Stomach smooth muscle (tissue), 2 donors: ENCODE measurements around the gene RBM34.

ENCODE experiments used
- H3K27ac ChIP-seq: one replicate; pipeline ENCODE4 v1.7.0; 2013; ENCODE audit warnings: mild to moderate bottlenecking, low read length, inconsistent platforms
- H3K27me3 ChIP-seq, 2 donors: one replicate each; pipeline ENCODE4 v1.7.0; 2013; ENCODE audit warnings: low read length in 2 of 2; ENCODE audit not compliant: insufficient read depth in 2 of 2, control insufficient read depth in 1 of 2
- H3K36me3 ChIP-seq, 2 donors: one replicate each; pipeline ENCODE4 v1.7.0; 2013; ENCODE audit warnings: low read length in 2 of 2; ENCODE audit not compliant: control insufficient read depth in 2 of 2, insufficient read depth in 2 of 2
- H3K4me1 ChIP-seq: one replicate; pipeline ENCODE4 v1.7.0; 2013; ENCODE audit warnings: low read length; ENCODE audit not compliant: control insufficient read depth, insufficient read depth
- H3K4me3 ChIP-seq, 2 donors: one replicate each; pipeline ENCODE4 v1.7.0; 2013; ENCODE audit warnings: low read length in 2 of 2
- H3K9ac ChIP-seq, 2 donors: one replicate each; pipeline ENCODE4 v1.7.0; 2013; ENCODE audit warnings: low read length in 2 of 2, mild to moderate bottlenecking in 1 of 2
- H3K9me3 ChIP-seq, 2 donors: one replicate each; pipeline ENCODE4 v1.7.0; 2013; ENCODE audit warnings: low read length in 2 of 2; ENCODE audit not compliant: control insufficient read depth in 2 of 2
- donor health status: healthy.
- donor health status: Pancreatic carcinoma.

RBM34 gene

DNA sequence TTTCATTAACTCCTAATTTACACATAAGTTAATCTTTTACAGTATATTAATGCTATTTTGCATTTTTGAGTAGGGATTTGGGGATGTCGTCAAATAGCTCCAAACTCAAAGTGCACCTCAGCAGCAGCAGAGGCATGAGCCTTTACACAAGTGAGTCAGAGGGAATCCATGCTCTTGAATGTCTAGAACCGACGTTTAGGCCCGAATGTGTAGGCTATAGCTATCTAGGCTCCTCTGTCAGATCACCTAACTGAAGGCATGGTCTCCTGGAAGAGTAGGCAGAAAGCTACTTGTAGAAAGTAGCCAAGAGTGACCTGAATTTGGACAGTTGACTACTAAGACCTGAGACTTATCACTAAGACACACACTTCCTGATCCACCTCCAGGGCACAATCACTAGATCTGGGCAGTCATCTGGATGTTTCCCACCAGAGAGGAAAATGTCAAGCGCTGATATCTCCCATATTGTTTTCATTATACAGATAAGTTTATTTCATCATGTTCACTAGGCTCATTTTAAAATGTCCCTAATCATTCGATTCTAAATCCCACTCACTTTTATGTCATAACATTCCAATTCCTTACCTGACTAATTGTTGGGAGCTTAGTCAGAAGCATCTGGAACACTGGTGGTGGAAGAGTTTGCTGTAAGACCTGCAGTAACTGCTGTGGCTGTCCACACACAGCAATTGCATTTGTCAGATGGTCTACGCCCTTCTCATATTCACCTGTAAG is 47.7 kb downstream of the RBM34 start:
- Histone ChIP-seq H3K4me1 (no peaks in the 10 kb centered on the region), H3K27me3 (no peaks in the 10 kb centered on the region), H3K27ac (no peak overlapping the region), H3K36me3 (peaks cover 35 to 58% of the 10 kb centered on the region in 2 donors), H3K9ac (no peak overlapping the region), H3K4me3 (no peak overlapping the region), H3K9me3 (no peaks in the 10 kb centered on the region)

- Histone ChIP-seq H3K9ac (no peak overlapping the region), H3K27ac (no peak overlapping the region)
Observed at GRCh38 chr1:235112297-235113182, 48.5 kb downstream of the RBM34 start.

DNA sequence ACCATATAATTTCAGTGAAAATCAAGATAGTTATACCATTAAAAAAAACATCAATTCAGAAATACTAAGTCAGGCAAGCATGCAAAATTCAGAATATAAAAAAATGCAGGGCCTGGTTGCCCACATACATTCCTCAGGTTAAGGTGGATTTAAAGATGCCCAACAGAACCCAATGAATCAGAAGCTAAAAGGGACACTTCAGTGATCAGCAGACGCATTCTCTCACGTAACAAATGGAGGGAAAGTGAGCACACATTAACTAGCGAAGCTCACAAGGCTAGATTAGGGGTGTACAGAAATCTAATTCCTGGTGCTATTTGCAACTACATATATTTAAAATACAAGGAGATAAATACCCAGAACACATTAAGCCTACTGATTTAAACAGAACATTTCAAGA is 49.9 kb downstream of the RBM34 start:
- H3K9me3 ChIP-seq = no peaks in the 10 kb centered on the region

More at GRCh38 chr1:235112297-235113182, 48.5 kb downstream of the RBM34 start:
- Histone ChIP-seq H3K4me1 (no peaks in the 10 kb centered on the region), H3K9me3 (no peaks in the 10 kb centered on the region), H3K36me3 (peaks cover 30 to 57% of the 10 kb centered on the region in 2 donors), H3K4me3 (no peak overlapping the region), H3K27me3 (no peaks in the 10 kb centered on the region)

GRCh38 chr1:235108876-235109275 is 52.2 kb downstream of the RBM34 start:
- Histone ChIP-seq H3K4me3 (no peak overlapping the region), H3K36me3 (peaks cover 27 to 52% of the 10 kb centered on the region in 2 donors), H3K9ac (no peak overlapping the region), H3K27me3 (no peaks in the 10 kb centered on the region), H3K4me1 (peaks cover 8% of the 10 kb centered on the region), H3K27ac (no peak overlapping the region), H3K9me3 (no peaks in the 10 kb centered on the region)

More for the DNA sequence above, 49.9 kb downstream of the RBM34 start:
- Histone ChIP-seq H3K4me3 (no peak overlapping the region), H3K4me1 (no peaks in the 10 kb centered on the region), H3K27me3 (no peaks in the 10 kb centered on the region), H3K36me3 (peaks cover 32 to 57% of the 10 kb centered on the region in 2 donors), H3K9ac (no peak overlapping the region), H3K27ac (no peak overlapping the region)

- Histone ChIP-seq H3K9me3 (no peaks in the 10 kb centered on the region), H3K27ac (no peak overlapping the region), H3K4me1 (peaks cover 8% of the 10 kb centered on the region), H3K9ac (no peak overlapping the region), H3K36me3 (peaks cover 22 to 45% of the 10 kb centered on the region in 2 donors), H3K4me3 (no peak overlapping the region), H3K27me3 (no peaks in the 10 kb centered on the region)
Observed at GRCh38 chr1:235108185-235108593, 52.9 kb downstream of the RBM34 start.

DNA sequence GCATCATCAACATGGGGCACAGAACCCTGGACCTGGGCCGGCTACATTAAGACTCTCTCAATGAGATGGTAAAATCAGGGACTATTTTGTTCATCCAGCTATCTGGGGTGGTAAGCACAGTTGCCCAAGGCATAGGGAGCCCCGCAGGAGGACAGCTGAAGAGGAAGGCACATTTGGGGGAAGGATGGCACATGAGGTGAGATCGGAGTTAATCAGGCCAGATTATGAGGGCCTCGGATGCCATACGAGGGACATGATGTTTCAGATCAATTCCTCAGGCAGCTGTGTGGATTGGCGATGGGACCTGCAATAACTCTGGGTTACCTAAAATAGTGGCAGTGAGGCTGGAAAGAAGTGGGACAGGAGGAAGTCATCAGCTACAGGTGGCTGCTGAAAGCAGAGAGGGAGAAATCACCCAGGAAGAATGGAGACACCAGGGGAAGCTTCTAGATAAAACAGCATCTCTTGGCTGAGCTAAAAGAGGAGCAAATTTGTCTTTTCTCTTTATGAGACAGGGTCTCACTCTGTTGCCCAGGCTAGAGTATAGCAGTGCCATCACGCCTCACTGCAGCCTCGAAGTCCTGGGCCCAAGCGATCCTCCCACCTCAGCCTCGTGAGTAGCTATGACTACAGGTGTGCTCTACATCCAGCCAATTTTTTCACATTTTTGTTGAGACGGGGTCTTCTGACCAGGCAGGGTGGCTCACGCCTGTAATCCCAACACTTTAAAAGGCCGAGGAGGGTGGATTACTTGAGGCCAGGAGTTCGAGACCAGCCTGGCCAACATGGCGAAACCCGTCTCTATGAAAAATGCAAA is 53.5 kb downstream of the RBM34 start:
- Histone ChIP-seq H3K36me3 (peaks cover 18 to 39% of the 10 kb centered on the region in 2 donors), H3K4me1 (peaks cover 8% of the 10 kb centered on the region), H3K9me3 (no peaks in the 10 kb centered on the region), H3K27ac (no peak overlapping the region), H3K9ac (no peak overlapping the region), H3K4me3 (no peak overlapping the region), H3K27me3 (no peaks in the 10 kb centered on the region)

- no peak overlapping the region for H3K4me3 ChIP-seq
- no peak overlapping the region for H3K27ac ChIP-seq
- peaks cover 8% of the 10 kb centered on the region for H3K4me1 ChIP-seq
- peaks cover 17 to 33% of the 10 kb centered on the region in 2 donors for H3K36me3 ChIP-seq
- no peaks in the 10 kb centered on the region for H3K9me3 ChIP-seq
- H3K27me3 ChIP-seq = no peaks in the 10 kb centered on the region
- no peak overlapping the region for H3K9ac ChIP-seq
Observed at GRCh38 chr1:235106457-235106856, 54.6 kb downstream of the RBM34 start.

DNA sequence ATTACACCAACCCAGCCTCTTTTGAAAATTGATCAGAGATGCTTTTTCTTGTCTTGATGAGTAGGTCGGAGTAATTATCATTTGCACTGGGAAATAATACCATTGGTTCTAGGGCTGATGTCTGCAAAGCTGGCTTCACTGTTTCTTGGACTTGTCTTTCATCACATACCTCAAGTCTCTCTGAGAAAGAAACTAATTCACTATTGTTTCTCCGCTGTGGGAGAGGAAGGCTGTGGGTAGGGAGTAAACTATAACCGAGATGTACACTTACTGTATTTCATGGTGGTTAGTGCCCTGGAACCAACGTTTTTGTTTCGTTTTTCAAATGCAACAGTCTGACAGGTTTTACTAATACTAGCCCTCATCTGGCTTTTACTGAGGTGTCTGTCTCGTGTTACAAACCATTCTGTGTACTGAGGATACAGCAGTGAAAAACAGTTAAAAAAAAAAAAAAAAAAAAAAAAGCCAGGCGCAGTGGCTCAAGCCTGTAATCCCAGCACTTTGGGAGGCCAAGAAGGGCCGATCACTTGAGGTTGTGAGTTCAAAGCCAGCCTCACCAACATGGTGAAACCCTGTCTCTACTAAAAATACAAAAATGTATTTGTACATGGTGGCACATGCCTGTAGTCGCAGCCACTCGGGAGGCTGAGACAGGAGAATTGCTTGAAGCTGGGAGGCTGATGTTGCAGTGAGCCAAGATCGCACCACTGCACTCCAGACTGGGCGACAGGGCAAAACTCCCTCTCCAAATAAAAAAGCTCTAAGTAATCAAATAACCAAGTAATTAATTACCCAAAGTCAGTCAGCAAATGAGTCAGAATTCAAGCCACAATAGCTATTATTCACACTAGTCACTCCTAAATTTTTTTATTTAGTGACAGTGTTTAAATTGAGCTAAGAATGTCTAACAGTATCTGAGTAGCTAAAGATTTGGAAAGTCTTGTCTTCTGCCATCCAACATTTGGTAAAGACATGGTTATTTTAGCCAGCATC is 55.7 kb downstream of the RBM34 start:
- H3K27me3 ChIP-seq = no peaks in the 10 kb centered on the region
- H3K36me3 ChIP-seq = peaks cover 14 to 24% of the 10 kb centered on the region in 2 donors
- peak overlapping the region in 1 of 2 donors; percentile 57 for H3K9ac ChIP-seq
- peaks cover 8% of the 10 kb centered on the region for H3K4me1 ChIP-seq
- no peaks in the 10 kb centered on the region for H3K9me3 ChIP-seq
- H3K4me3 ChIP-seq = peak overlapping the region in 1 of 2 donors; percentile 65
- no peak overlapping the region for H3K27ac ChIP-seq

DNA sequence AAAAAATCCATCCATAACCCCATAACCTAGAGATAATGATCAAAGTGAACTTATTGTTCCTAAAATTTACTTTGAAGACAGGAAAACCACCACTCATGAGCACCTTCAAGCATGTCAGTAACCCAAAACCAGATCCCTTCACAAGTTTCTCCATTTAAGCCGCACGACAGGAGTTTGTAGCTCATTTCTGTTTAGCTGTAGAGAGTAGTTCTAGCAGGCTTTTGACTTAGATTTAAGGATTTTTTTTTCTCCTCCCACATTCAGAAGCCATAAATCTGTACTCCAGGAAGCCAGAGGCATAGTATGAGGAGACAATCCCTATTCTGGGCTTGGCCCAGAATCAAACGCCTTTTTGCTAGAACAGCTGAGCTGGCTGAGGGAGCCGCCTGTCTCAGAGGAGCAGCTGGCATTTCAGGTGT is 58.0 kb downstream of the RBM34 start:
- Histone ChIP-seq H3K9me3 (no peaks in the 10 kb centered on the region), H3K36me3 (peaks cover 6% of the 10 kb centered on the region in 2 donors), H3K4me3 (no peak overlapping the region), H3K27me3 (no peaks in the 10 kb centered on the region), H3K4me1 (peaks cover 8% of the 10 kb centered on the region), H3K27ac (no peak overlapping the region), H3K9ac (no peak overlapping the region)
